Natural killer cell (primary cell): ENCODE results near the gene METTL26. TPM values are rescaled to one million over a fixed set of nuclear protein-coding genes. Genes with fewer than 3 reads are reported as not detected.
A peak's percentile ranks its signal among the peaks of the same experiment; 100 is the strongest.

Experiments used
- ATAC-seq, 3 donors: fragments of 150-1000 bp in 2 of 3; fragments of 200-7000 bp in 1 of 3; cut with Tn5 transposase; 1 replicate in 1 of 3; 2 replicates in 2 of 3; pipeline ENCODE4 v1.10.0; 2021; ENCODE audit warnings: mild to moderate bottlenecking in 2 of 3, moderate library complexity in 2 of 3
- DNase-seq, 2 donors: peaks; one replicate each; pipeline versions ENCODE4 v3.0.0 to v3.0.0-alpha.2; 2013 to 2021; ENCODE audit warnings: mixed read lengths in 1 of 2
- H3K27ac ChIP-seq: one replicate; pipeline ENCODE4 v1.5.1; 2013; ENCODE audit warnings: mild to moderate bottlenecking, low read length
- H3K27me3 ChIP-seq: one replicate; pipeline ENCODE4 v1.6.1; 2013; ENCODE audit warnings: low read length; ENCODE audit not compliant: control insufficient read depth, insufficient read depth
- H3K36me3 ChIP-seq: one replicate; pipeline ENCODE4 v1.6.1; 2013; ENCODE audit warnings: low read length; ENCODE audit not compliant: control insufficient read depth, insufficient read depth
- H3K4me1 ChIP-seq: one replicate; pipeline ENCODE4 v1.6.1; 2013; ENCODE audit warnings: low read length; ENCODE audit not compliant: control insufficient read depth, insufficient read depth
- H3K4me3 ChIP-seq: one replicate; pipeline ENCODE4 v1.5.1; 2013; ENCODE audit warnings: low read length
- H3K9me3 ChIP-seq: one replicate; pipeline ENCODE4 v1.6.1; 2013; ENCODE audit warnings: low read length; ENCODE audit not compliant: control insufficient read depth, insufficient read depth
- H3K27ac Mint-ChIP-seq, 2 donors: one replicate each; pipeline ENCODE4 v1.8.0; 2022; ENCODE audit warnings: mild to moderate bottlenecking in 2 of 2, mixed read lengths in 2 of 2, moderate library complexity in 1 of 2
- H3K27me3 Mint-ChIP-seq, 2 donors: one replicate each; pipeline ENCODE4 v1.8.0; 2022; ENCODE audit warnings: low read depth in 2 of 2, mixed read lengths in 2 of 2
- H3K36me3 Mint-ChIP-seq: one replicate; pipeline ENCODE4 v1.8.0; 2022; ENCODE audit warnings: mixed read lengths
- H3K4me1 Mint-ChIP-seq, 2 donors: one replicate each; pipeline ENCODE4 v1.8.0; 2022; ENCODE audit warnings: mixed read lengths in 2 of 2
- H3K4me3 Mint-ChIP-seq: one replicate; pipeline ENCODE4 v1.8.0; 2022; ENCODE audit warnings: mild to moderate bottlenecking, moderate library complexity, mixed read lengths
- H3K9me3 Mint-ChIP-seq, 2 donors: one replicate each; pipeline ENCODE4 v1.8.0; 2022; ENCODE audit warnings: mixed read lengths in 2 of 2
- WGBS: methylation state at CpG from one replicate; pipeline ENCODE4 v1.1.7; 2013; ENCODE audit warnings: missing lambda C conversion rate; ENCODE audit not compliant: insufficient coverage; 5-methylcytosine and 5-hydroxymethylcytosine counted together
- intact Hi-C: fragments of 100-400 bp; cut with micrococcal nuclease; formaldehyde crosslinking; loops from one replicate; pipeline ENCODE4 v1.14.2; 2022
- total RNA-seq, 4 donors: library from RNA; stranded (reverse); fragments of 120-200 nt in 1 of 4; gene quantifications; one replicate each; pipeline versions ENCODE4 v1.2.3 to v1.2.4, GENCODE V29; 2013 to 2022
- TF ChIP-seq, protein P1 (sequence below): fragments of 200-600 bp; IDR thresholded peaks from one replicate; pipeline ENCODE4 v1.8.0; 2022; ENCODE audit warnings: antibody characterized with exemption

The METTL26 gene
- total RNA-seq, 3 donors from 2014 or later (not counting 1 experiment from before 2014, with no cell fraction given) = 33.7 to 36.3 (median 36.1) TPM

DNA sequence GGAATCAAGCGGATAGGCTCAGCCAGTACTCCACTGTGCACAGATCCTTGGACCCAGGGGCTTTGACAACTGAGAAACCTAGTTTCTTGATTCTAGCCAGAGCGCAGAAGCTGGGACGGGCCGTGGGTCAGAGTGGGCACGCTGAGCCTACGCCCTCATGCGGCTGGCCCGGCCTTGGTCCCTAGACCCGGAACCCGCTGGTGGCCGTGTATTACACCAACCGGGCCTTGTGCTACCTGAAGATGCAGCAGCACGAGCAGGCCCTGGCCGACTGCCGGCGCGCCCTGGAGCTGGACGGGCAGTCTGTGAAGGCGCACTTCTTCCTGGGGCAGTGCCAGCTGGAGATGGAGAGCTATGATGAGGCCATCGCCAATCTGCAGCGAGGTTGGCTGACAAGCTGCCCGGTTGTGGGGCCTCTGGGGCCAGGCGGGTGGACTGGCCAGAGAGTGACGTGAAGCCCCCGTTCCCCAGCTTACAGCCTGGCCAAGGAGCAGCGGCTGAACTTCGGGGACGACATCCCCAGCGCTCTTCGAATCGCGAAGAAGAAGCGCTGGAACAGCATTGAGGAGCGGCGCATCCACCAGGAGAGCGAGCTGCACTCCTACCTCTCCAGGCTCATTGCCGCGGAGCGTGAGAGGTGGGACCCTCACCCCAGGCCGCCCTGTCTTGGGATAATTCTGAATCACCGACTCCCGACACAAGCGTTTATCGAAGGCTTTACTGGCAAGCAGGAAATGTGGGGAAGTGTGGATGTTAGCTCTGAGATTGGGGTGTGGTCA, 45.1 kb upstream of the METTL26 start:
- 56% methylated on average over 44 of the region's 44 CpGs for WGBS
- H3K9me3 ChIP-seq = no peaks in the 10 kb centered on the region
- no peaks in the 10 kb centered on the region for H3K27me3 Mint-ChIP-seq
- H3K4me3 Mint-ChIP-seq = peak overlapping the region; percentile 67
- H3K9me3 Mint-ChIP-seq = no peaks in the 10 kb centered on the region
- H3K4me3 ChIP-seq = peak overlapping the region; percentile 71
- peak overlapping the region; percentile 63 for H3K27ac ChIP-seq
- TF ChIP-seq, protein P1, sequence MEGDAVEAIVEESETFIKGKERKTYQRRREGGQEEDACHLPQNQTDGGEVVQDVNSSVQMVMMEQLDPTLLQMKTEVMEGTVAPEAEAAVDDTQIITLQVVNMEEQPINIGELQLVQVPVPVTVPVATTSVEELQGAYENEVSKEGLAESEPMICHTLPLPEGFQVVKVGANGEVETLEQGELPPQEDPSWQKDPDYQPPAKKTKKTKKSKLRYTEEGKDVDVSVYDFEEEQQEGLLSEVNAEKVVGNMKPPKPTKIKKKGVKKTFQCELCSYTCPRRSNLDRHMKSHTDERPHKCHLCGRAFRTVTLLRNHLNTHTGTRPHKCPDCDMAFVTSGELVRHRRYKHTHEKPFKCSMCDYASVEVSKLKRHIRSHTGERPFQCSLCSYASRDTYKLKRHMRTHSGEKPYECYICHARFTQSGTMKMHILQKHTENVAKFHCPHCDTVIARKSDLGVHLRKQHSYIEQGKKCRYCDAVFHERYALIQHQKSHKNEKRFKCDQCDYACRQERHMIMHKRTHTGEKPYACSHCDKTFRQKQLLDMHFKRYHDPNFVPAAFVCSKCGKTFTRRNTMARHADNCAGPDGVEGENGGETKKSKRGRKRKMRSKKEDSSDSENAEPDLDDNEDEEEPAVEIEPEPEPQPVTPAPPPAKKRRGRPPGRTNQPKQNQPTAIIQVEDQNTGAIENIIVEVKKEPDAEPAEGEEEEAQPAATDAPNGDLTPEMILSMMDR = no peak
- H3K4me1 ChIP-seq = peaks cover 65% of the 10 kb centered on the region
- peak in 1 of 2 donors; percentile 40 for DNase-seq
- no peak for ATAC-seq
- no peaks in the 10 kb centered on the region for H3K27me3 ChIP-seq
- H3K4me1 Mint-ChIP-seq = peaks cover 0 to 33% of the 10 kb centered on the region in 2 donors
- intact Hi-C loops = no loop called here
- H3K27ac Mint-ChIP-seq = peak overlapping the region in 1 of 2 donors; percentile 67
- peaks cover 17% of the 10 kb centered on the region for H3K36me3 ChIP-seq
- no peaks in the 10 kb centered on the region for H3K36me3 Mint-ChIP-seq

DNA sequence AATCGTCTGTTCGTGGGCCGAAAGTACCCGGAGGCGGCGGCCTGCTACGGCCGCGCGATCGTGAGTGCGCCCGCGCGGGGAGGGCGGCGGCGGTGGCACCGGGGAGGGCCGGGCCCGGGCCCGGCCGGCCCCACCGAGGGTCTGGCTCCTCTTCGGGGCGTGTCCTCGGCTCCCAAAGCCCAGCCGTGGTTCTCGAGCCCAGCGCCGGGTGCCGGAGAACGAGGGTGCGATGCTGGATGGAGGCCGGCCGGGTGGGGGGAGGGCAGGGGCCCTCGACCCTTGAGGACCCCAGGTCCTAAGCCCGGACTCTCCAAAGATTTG, 44.5 kb upstream of the METTL26 start:
- intact Hi-C loops = no loop called here
- ATAC-seq = no peak
- no peaks in the 10 kb centered on the region for H3K27me3 Mint-ChIP-seq

DNA sequence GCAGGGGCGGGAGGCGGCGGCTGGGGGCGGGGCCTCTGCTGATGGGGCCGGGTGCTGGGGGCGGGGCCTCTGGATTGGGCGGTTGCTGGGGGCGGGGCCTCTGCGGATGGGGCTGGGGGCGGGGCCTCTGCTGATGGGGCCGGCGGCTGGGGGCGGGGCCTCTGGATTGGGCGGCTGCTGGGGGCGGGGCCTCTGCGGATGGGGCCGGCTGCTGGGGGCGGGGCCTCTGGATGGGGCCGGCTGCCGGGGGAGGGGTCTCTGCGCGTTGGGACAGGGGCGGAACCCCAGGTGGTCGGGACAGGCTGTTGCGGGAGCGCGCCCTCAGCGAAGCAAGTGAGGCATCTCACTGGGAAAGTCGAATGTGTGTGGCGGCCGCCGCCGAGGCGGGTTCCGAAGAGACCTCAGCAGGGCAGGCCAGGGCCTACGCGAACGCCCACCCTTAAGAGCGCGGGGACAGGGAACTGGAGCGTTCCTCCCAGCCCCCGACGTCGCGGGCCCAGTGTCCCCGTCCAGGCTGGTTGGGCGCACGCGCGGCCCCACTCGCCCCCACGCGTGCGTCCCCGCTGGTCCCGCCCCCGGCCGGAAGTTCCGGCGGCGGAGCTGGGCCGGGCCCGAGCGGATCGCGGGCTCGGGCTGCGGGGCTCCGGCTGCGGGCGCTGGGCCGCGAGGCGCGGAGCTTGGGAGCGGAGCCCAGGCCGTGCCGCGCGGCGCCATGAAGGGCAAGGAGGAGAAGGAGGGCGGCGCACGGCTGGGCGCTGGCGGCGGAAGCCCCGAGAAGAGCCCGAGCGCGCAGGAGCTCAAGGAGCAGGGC, 43.9 kb upstream of the METTL26 start, which contains the start of gene STUB1:
STUB1 (plus strand) TSS at position 597 of the 811 bp plus-strand sequence; CDS start at position 713, 116 bp downstream.
- under 1% methylated on average over 89 of the region's 91 CpGs for WGBS
- peak; percentile 66 to 87 (median 70) for ATAC-seq
- H3K4me3 ChIP-seq = peak within 1 kb of the TSS; percentile 71

More for the DNA sequence above, 44.5 kb upstream of the METTL26 start:
- Histone ChIP-seq H3K27me3 (no peaks in the 10 kb centered on the region), H3K9me3 (no peaks in the 10 kb centered on the region), H3K4me3 (peak overlapping the region; percentile 71), H3K36me3 (peaks cover 17% of the 10 kb centered on the region), H3K27ac (peak overlapping the region; percentile 63), H3K4me1 (peaks cover 62% of the 10 kb centered on the region)
- Mint-ChIP-seq H3K4me1 (peaks cover 0 to 30% of the 10 kb centered on the region in 2 donors), H3K9me3 (no peaks in the 10 kb centered on the region), H3K36me3 (no peaks in the 10 kb centered on the region), H3K27ac (peak overlapping the region; percentile 67 to 75), H3K4me3 (peak overlapping the region; percentile 85)
- DNase-seq = no peak
- WGBS = under 1% methylated on average over 38 of the region's 38 CpGs
- TF ChIP-seq, protein P1 = no peak

More for the DNA sequence above, 43.9 kb upstream of the METTL26 start, which contains the start of gene STUB1:
- Mint-ChIP-seq H3K36me3 (no peaks in the 10 kb centered on the region), H3K4me3 (peak within 1 kb of the TSS; percentile 85), H3K27ac (peak within 1 kb of the TSS; percentile 67 to 75), H3K27me3 (no peaks in the 10 kb centered on the region), H3K9me3 (no peaks in the 10 kb centered on the region), H3K4me1 (peaks cover 0 to 34% of the 10 kb centered on the region in 2 donors)
- H3K36me3 ChIP-seq = peaks cover 17% of the 10 kb centered on the region
- H3K4me1 ChIP-seq = peaks cover 60% of the 10 kb centered on the region
- DNase-seq = peak; percentile 83 to 92
- H3K9me3 ChIP-seq = no peaks in the 10 kb centered on the region
- H3K27me3 ChIP-seq = peaks cover 3% of the 10 kb centered on the region
- TF ChIP-seq, protein P1 = no peak
- peak within 1 kb of the TSS; percentile 78 for H3K27ac ChIP-seq
- intact Hi-C loops = no loop called here
